Measurements from ENCODE around the gene SLC23A2. TPM values are rescaled to one million over a fixed set of nuclear protein-coding genes. Genes with fewer than 3 reads are reported as not detected.
"Not testable (repeated sequence)": the region's sequence is repeated elsewhere in the genome, so short reads cannot be mapped to it uniquely, and the experiment has no call there.

The SLC23A2 gene
- total RNA-seq, 1 donor from 2014 or later: 79.8 TPM

- CTCF ChIA-PET: no interaction called here
- H3K4me3 Mint-ChIP-seq: no peak overlapping the region
- TF ChIP-seq CTCF (IDR thresholded peaks at IDR 0.05): no peak
- ATAC-seq (ENCODE audit: low read depth): no peak
- no peaks in the 10 kb centered on the region for H3K36me3 Mint-ChIP-seq (ENCODE audit: low read depth)
- DNase-seq: no peak
- no peaks in the 10 kb centered on the region for H3K27me3 Mint-ChIP-seq
- no peaks in the 10 kb centered on the region for H3K4me1 Mint-ChIP-seq
- POLR2A ChIA-PET: interaction anchor here (0.6 kb wide), 1 partner anchor 52 kb away, joined by 7 read pairs; no protein-coding TSS in a partner anchor
- intact Hi-C loops (cut with micrococcal nuclease): no loop called here
- H3K27ac Mint-ChIP-seq: no peak overlapping the region
- H3K9me3 Mint-ChIP-seq: no peaks in the 10 kb centered on the region
These were observed 22.8 kb upstream of the SLC23A2 start for GRCh38 chr20:5024103-5024502.

- H3K4me3 Mint-ChIP-seq; H3K27me3 Mint-ChIP-seq; H3K27ac Mint-ChIP-seq; H3K36me3 Mint-ChIP-seq (ENCODE audit: low read depth); DNase-seq; CTCF ChIA-PET; intact Hi-C loops (cut with micrococcal nuclease); ATAC-seq (ENCODE audit: low read depth); H3K4me1 Mint-ChIP-seq; H3K9me3 Mint-ChIP-seq: not testable (repeated sequence)
- POLR2A ChIA-PET: interaction anchor here (0.7 kb wide), 1 partner anchor 25 kb away, joined by 7 read pairs; no protein-coding TSS in a partner anchor
These were observed 21.9 kb upstream of the SLC23A2 start for GRCh38 chr20:5023171-5023570.

GRCh38 chr20:5020760-5021159 lies 19.4 kb upstream of the SLC23A2 start:
- no peak for DNase-seq
- Mint-ChIP-seq H3K4me3 (no peak overlapping the region), H3K9me3 (no peaks in the 10 kb centered on the region), H3K27ac (no peak overlapping the region), H3K27me3 (no peaks in the 10 kb centered on the region), H3K36me3 (ENCODE audit: low read depth) (no peaks in the 10 kb centered on the region), H3K4me1 (no peaks in the 10 kb centered on the region)
- TF ChIP-seq CTCF (IDR thresholded peaks at IDR 0.05): no peak
- POLR2A ChIA-PET: no interaction called here
- ATAC-seq (ENCODE audit: low read depth): no peak
- intact Hi-C loops (cut with micrococcal nuclease): no loop called here
- CTCF ChIA-PET: no interaction called here

DNA sequence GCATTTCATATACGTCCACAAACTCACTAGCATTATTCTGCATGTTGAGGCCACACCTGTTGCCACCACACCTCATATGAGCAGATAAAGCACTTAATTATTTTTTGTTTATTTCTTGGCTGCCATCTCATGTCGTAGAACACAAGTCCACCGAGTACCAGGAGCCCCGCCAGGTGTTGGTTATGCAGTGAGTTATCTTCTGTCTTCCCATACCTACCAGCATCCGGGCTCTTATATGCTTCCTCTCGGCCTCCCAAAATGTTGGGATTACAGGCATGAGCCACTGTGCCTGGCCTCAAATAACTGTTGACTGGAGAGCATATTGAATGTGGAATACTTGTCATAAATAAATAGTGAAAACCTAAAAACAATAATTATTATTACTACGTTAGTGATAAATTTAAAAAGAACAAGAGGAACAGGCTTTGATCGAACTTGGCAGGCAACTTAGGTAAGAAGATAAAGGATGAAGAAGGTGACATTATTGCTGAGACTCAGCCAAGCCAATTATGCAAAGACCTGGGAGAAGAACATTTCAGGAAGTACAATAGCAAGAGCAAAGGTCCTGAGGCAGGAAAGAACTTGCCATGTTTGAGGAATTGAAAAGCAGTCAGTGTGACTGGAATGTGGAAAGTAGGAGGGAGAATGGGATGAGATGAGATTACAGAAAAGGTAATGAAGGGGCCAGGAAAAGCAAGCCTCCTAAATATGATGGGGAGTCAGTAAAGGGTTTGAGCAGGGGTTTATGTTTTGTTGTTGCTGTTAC lies 12.6 kb upstream of the SLC23A2 start:
- Mint-ChIP-seq H3K27ac (no peak overlapping the region), H3K4me3 (no peak overlapping the region), H3K36me3 (ENCODE audit: low read depth) (no peaks in the 10 kb centered on the region), H3K27me3 (no peaks in the 10 kb centered on the region), H3K9me3 (no peaks in the 10 kb centered on the region), H3K4me1 (peaks cover 10% of the 10 kb centered on the region)
- CTCF ChIA-PET: no interaction called here
- POLR2A ChIA-PET: no interaction called here
- ATAC-seq (ENCODE audit: low read depth) (no peak), DNase-seq (no peak)
- intact Hi-C loops (cut with micrococcal nuclease): no loop called here
- no peak for TF ChIP-seq CTCF (IDR thresholded peaks at IDR 0.05)

GRCh38 chr20:5008759-5009158 lies 7.4 kb upstream of the SLC23A2 start:
- Mint-ChIP-seq H3K4me3 (no peak overlapping the region), H3K36me3 (ENCODE audit: low read depth) (no peaks in the 10 kb centered on the region), H3K9me3 (no peaks in the 10 kb centered on the region), H3K27me3 (no peaks in the 10 kb centered on the region), H3K4me1 (peaks cover 18% of the 10 kb centered on the region), H3K27ac (no peak overlapping the region)
- ChIA-PET CTCF (no interaction called here), POLR2A (no interaction called here)
- intact Hi-C loops (cut with micrococcal nuclease): no loop called here
- no peak for TF ChIP-seq CTCF (IDR thresholded peaks at IDR 0.05)
- no peak for DNase-seq
- ATAC-seq (ENCODE audit: low read depth): no peak
